ENCODE results near the gene ADAMTSL2.

The ADAMTSL2 gene

DNA sequence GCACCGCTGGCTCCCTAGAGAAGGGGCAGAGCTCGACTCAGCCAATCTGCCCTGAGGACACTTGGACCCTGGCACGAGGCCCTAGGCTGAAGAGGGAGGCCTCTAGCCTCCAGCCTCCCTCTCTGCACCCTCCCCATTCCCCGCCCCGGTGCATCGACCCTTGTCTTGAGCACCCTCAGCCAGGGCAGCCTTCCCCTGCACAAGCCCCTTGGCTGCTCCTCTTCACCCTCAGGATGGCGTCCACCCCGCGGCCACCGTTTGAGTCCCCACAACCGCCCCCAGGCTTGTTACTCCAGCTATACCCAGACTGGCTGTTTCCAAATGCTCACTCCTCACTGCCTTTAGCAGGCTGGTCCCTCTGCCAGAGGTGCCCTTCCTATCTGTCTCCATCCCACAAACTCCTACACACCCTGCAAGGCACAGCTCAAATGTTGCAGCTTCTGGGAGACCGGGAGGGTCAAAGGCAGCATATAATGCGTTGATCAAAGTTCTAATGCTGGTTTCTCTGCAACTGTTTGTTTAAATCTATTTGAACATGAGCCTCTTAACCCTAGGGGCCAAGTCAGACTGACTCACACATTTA lies 81.2 kb downstream of the ADAMTSL2 start:
- TF ChIP-seq, protein P1, sequence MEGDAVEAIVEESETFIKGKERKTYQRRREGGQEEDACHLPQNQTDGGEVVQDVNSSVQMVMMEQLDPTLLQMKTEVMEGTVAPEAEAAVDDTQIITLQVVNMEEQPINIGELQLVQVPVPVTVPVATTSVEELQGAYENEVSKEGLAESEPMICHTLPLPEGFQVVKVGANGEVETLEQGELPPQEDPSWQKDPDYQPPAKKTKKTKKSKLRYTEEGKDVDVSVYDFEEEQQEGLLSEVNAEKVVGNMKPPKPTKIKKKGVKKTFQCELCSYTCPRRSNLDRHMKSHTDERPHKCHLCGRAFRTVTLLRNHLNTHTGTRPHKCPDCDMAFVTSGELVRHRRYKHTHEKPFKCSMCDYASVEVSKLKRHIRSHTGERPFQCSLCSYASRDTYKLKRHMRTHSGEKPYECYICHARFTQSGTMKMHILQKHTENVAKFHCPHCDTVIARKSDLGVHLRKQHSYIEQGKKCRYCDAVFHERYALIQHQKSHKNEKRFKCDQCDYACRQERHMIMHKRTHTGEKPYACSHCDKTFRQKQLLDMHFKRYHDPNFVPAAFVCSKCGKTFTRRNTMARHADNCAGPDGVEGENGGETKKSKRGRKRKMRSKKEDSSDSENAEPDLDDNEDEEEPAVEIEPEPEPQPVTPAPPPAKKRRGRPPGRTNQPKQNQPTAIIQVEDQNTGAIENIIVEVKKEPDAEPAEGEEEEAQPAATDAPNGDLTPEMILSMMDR (IDR thresholded peaks at IDR 0.05; ENCODE audit: control insufficient read depth, insufficient read depth, low read depth, low read length, missing control alignments): no peak
- no peak overlapping the region for H3K4me3 ChIP-seq (ENCODE audit: control insufficient read depth, low read depth, low read length)
- DNase-seq (ENCODE audit: low read depth): no peak

DNA sequence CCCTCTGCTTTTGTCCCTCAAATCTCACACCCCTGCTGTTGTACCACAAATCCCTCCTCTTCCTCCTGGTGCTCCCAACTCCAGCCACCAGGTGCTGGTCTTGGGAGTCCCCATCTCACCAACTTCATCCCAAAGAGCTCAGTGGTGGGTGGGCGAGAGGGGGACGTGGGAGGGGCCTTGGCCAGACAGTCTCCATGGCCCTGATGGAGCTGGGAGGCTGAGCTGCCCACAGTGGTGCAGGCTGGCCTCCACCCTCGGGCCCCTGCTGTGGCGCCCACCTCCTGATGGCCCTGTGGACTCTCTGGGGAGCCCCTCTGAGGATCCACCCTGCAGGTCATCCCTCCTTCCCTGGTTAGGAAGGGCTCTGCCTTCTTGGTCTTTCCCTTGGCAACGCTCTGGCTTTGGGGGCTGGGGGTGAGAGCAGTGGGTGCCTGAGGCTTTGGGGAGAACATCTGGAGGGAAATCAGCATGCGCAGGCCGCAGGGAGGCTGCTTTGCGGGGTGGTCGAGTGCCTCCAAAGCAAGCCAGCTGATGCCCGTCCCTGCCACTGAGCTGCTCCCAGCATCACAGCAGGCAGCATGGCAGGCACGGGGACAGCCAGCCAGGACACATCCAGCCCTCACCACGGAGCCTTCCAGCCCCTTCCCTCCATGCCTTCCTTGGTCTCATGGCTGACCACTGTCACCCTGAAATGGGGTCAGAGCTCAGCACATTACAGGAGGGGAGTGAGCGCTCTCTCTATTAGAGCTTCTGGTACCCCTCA lies 82.3 kb downstream of the ADAMTSL2 start:
- DNase-seq (ENCODE audit: low read depth): no peak
- TF ChIP-seq, protein P1 (IDR thresholded peaks at IDR 0.05; ENCODE audit: control insufficient read depth, insufficient read depth, low read depth, low read length, missing control alignments): no peak
- H3K4me3 ChIP-seq (ENCODE audit: control insufficient read depth, low read depth, low read length): no peak overlapping the region

DNA sequence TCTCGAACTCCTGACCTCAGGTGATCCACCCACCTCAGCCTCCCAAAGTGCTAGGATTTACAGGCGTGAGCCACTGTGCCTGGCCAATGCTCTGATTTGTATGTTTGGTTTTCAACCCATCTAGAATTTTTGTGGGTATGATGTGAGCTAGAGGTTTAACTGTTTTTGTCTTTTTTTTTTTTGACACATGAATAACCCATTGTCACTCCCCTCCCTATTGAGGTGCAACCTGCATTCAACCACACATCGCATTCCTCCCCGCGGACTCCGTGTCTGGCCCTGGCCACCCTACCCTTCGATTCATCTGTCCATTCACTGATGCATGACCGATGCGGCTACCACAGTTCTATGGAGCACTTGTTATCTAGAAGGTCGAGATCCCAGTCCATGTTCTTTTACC lies 84.2 kb downstream of the ADAMTSL2 start:
- TF ChIP-seq, protein P1 (IDR thresholded peaks at IDR 0.05; ENCODE audit: control insufficient read depth, insufficient read depth, low read depth, low read length, missing control alignments): no peak
- no peak for DNase-seq (ENCODE audit: low read depth)

DNA sequence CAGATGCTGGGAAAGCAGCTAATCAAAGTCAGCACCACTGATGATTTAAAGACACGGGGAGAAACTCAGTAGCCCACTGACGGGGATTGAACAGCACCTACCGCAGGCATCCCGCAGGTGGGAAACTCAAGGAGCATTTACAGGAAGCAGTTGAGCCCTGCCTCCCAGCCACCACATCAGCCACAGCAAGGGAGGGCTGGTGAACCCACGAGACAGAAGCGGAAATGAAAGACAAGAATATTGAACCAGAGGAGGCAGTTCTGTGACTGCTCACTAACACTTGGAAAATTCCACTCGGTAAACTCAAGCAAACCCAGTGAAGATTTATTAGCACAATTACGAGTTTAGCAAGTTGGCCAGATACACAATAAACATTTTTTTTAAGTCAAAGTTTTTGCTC lies 85.3 kb downstream of the ADAMTSL2 start:
- TF ChIP-seq, protein P1 (IDR thresholded peaks at IDR 0.05; ENCODE audit: control insufficient read depth, insufficient read depth, low read depth, low read length, missing control alignments): no peak
- no peak overlapping the region for H3K4me3 ChIP-seq (ENCODE audit: control insufficient read depth, low read depth, low read length)
- no peak for DNase-seq (ENCODE audit: low read depth)

More for the DNA sequence above, 84.2 kb downstream of the ADAMTSL2 start:
- H3K4me3 ChIP-seq (ENCODE audit: control insufficient read depth, low read depth, low read length): no peak overlapping the region

DNA sequence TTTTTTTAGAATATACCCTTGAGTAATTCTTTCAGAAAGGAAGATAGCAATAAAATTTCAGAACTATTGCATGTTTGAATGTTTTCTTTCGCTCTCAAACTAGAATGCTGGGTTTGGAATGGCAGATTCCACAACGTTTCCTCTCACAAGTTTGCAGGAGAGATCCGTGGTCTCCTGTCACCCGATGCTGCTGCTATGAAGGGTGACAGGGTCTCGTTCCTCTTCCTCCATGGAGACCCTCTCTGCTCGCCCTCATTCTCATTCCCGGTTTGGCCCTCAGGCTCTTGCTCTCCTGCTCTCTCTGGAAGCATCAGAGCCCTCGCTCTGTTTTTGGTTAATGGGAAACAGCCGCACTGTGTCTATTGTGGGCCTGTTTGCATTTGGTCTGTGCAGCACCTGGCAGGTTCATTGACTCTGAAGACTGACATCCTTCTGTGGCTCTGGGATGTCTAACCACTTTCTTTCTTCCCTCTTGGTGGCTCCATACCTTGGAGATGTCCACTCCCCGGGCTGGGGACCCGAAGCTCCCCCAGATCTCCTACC lies 87.3 kb downstream of the ADAMTSL2 start:
- TF ChIP-seq, protein P1 (IDR thresholded peaks at IDR 0.05; ENCODE audit: control insufficient read depth, insufficient read depth, low read depth, low read length, missing control alignments): no peak
- no peak overlapping the region for H3K4me3 ChIP-seq (ENCODE audit: control insufficient read depth, low read depth, low read length)
- no peak for DNase-seq (ENCODE audit: low read depth)

DNA sequence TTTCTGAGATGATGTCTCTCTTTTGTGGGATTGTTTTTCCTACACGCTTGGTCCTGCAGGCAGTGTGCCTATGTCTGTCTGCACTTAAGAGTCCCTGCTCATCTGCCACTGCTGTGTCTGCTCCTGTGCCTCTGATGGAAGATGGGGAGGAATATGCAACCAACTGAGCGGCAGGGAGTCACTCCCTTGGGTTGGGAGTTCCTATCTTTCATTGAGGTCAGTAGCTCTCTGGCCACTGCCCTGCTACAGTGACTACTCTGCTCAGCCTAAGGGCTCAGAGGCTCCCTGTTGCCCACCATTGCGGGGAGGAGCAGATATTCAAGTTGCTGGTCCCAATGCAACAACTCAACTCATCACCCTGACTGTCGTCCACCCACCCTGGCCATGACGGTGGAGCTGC lies 88.1 kb downstream of the ADAMTSL2 start:
- no peak overlapping the region for H3K4me3 ChIP-seq (ENCODE audit: control insufficient read depth, low read depth, low read length)
- no peak for DNase-seq (ENCODE audit: low read depth)
- TF ChIP-seq, protein P1 (IDR thresholded peaks at IDR 0.05; ENCODE audit: control insufficient read depth, insufficient read depth, low read depth, low read length, missing control alignments): no peak

Measured in AG09309 (cell line).